ENCODE data around the gene ACLY.

DNA sequence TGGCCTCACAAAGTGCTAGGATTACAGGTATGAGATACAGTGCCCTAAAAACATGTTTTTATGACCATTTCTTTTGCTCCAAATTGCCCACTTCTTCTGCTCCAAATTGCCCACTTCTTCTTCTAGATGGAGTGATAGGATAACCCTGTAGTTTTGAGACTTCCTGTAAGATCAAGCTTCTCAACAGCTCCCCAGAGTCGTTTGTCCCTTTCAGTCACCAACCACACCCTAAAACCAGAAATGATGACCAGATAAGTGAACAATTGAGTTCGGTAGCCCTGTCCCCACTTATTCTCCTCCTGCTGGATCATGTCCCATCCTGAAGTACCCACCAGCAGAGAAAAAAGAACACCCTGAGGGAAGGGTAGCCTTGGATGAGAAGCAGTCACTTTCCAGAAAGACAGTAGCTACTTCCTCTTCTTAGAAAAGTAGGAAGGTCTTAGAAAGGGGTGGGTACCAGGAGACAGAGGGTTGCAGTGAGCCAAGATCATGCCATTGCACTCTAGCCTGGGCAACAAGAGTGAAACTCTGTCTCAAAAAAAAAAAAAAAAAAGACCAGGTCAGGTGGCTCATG is 14.2 kb upstream of the ACLY start:
- TF ChIP-seq POLR2A (IDR thresholded peaks at IDR 0.05) (no peak), CTCF (IDR thresholded peaks at IDR 0.05) (no peak)

Measured in heart left ventricle (tissue), 13 donors.